Thyroid gland (tissue), 4 donors: ENCODE results near the gene APP. TPM values are rescaled to one million over a fixed set of nuclear protein-coding genes. Genes with fewer than 3 reads are reported as not detected.
A peak's percentile ranks its signal among the peaks of the same experiment; 100 is the strongest.

Source experiments
- DNase-seq, 2 donors: peaks; one replicate each; pipeline ENCODE4 v3.0.0-alpha.2; 2019
- H3K27ac ChIP-seq, 3 donors: fragments of 200-600 bp; sonication (generic); 1 replicate in 2 of 3; 2 replicates in 1 of 3; pipeline ENCODE4 v1.5.1; 2016 to 2019; ENCODE audit warnings: mild to moderate bottlenecking in 1 of 3, moderate library complexity in 1 of 3
- H3K27me3 ChIP-seq: fragments of 200-600 bp; sonication (generic); one replicate; pipeline ENCODE4 v1.5.1; 2019
- H3K36me3 ChIP-seq, 2 donors: fragments of 200-600 bp; sonication (generic); one replicate each; pipeline ENCODE4 v1.5.1; 2016 to 2019
- H3K4me1 ChIP-seq, 2 donors: fragments of 200-600 bp; sonication (generic); one replicate each; pipeline ENCODE4 v1.5.1; 2017 to 2019
- H3K4me3 ChIP-seq, 3 donors: fragments of 200-600 bp; sonication (generic); replicated peaks in 1 of 3; 1 replicate in 2 of 3; 2 replicates in 1 of 3; pipeline ENCODE4 v1.5.1; 2016; ENCODE audit warnings: mild to moderate bottlenecking in 1 of 3
- H3K9me3 ChIP-seq: fragments of 200-600 bp; sonication (generic); one replicate; pipeline ENCODE4 v1.5.1; 2017
- CTCF ChIP-seq, 6 experiments: fragments of 200-600 bp in 3 of 6; fragments of 450-650 bp in 3 of 6; sonication (generic) in 3 of 6; IDR thresholded peaks; one replicate each; pipeline ENCODE4 v1.5.1; 2016 to 2019; ENCODE audit warnings: antibody characterized with exemption in 6 of 6, mild to moderate bottlenecking in 2 of 6, inconsistent platforms in 1 of 6, moderate library complexity in 1 of 6
- POLR2A ChIP-seq, 2 donors: fragments of 450-650 bp; IDR thresholded peaks; one replicate each; pipeline ENCODE4 v1.6.1; 2017; ENCODE audit warnings: antibody characterized with exemption in 2 of 2, mild to moderate bottlenecking in 2 of 2, moderate library complexity in 1 of 2
- WGBS, 2 donors: methylation state at CpG; one replicate each; pipeline ENCODE4 v1.1.5; 2017; 5-methylcytosine and 5-hydroxymethylcytosine counted together
- intact Hi-C: fragments of 100-400 bp; cut with DNase I; formaldehyde crosslinking; loops from one replicate; pipeline ENCODE4 v1.15.1; 2023
- total RNA-seq, 4 donors: library from RNA; depleted of rRNA; stranded (reverse); fragments of >200 nt; gene quantifications; one replicate each; pipeline ENCODE4 v1.2.3, GENCODE V29; 2016

The APP gene
- total RNA-seq, 4 donors from 2014 or later = 513 to 716 (median 676) TPM

GRCh38 chr21:26079366-26079765, 91.2 kb downstream of the APP start:
- 87 to 97% methylated on average over 4 of the region's 4 CpGs for WGBS, 2 donors
- intact Hi-C loops = no loop called here
- no peak overlapping the region for H3K4me3 ChIP-seq
- H3K9me3 ChIP-seq = no peaks in the 10 kb centered on the region
- H3K4me1 ChIP-seq = peaks cover 0 to 14% of the 10 kb centered on the region in 2 donors
- no peaks in the 10 kb centered on the region for H3K36me3 ChIP-seq
- no peak for DNase-seq
- H3K27me3 ChIP-seq = no peaks in the 10 kb centered on the region
- no peak overlapping the region for H3K27ac ChIP-seq
- TF ChIP-seq CTCF (IDR thresholded peaks at IDR 0.05) (no peak), POLR2A (IDR thresholded peaks at IDR 0.05) (no peak)

- Histone ChIP-seq H3K4me3 (no peak overlapping the region), H3K4me1 (peaks cover 0 to under 1% of the 10 kb centered on the region in 2 donors), H3K36me3 (no peaks in the 10 kb centered on the region), H3K9me3 (no peaks in the 10 kb centered on the region), H3K27ac (no peak overlapping the region), H3K27me3 (no peaks in the 10 kb centered on the region)
- TF ChIP-seq CTCF (IDR thresholded peaks at IDR 0.05) (no peak), POLR2A (IDR thresholded peaks at IDR 0.05) (no peak)
- no peak for DNase-seq
- 91 to 94% methylated on average over 7 of the region's 7 CpGs for WGBS, 2 donors
- intact Hi-C loops = no loop called here
Observed at GRCh38 chr21:26077521-26077920, 93.0 kb downstream of the APP start.

GRCh38 chr21:26072666-26073615, 97.6 kb downstream of the APP start:
- Histone ChIP-seq H3K27me3 (no peaks in the 10 kb centered on the region), H3K4me3 (no peak overlapping the region), H3K36me3 (no peaks in the 10 kb centered on the region), H3K27ac (no peak overlapping the region), H3K9me3 (no peaks in the 10 kb centered on the region), H3K4me1 (peaks cover 37 to 43% of the 10 kb centered on the region in 2 donors)
- WGBS, 2 donors = 96% methylated on average over 9 of the region's 9 CpGs
- TF ChIP-seq CTCF (IDR thresholded peaks at IDR 0.05) (no peak), POLR2A (IDR thresholded peaks at IDR 0.05) (no peak)
- DNase-seq = no peak
- intact Hi-C loops = no loop called here

- Histone ChIP-seq H3K4me1 (peaks cover 38 to 45% of the 10 kb centered on the region in 2 donors), H3K36me3 (no peaks in the 10 kb centered on the region), H3K27ac (peak overlapping the region; percentile 45 to 78 (median 66)), H3K27me3 (no peaks in the 10 kb centered on the region), H3K4me3 (no peak overlapping the region), H3K9me3 (no peaks in the 10 kb centered on the region)
- intact Hi-C loops = no loop called here
- 9% methylated on average over 8 of the region's 8 CpGs for WGBS, 2 donors
- DNase-seq = peak; percentile 60 to 66
- no peak for TF ChIP-seq CTCF (IDR thresholded peaks at IDR 0.05)
- no peak for TF ChIP-seq POLR2A (IDR thresholded peaks at IDR 0.05)
Observed at GRCh38 chr21:26070822-26071425, 99.6 kb downstream of the APP start.

GRCh38 chr21:26070121-26070520, 100.4 kb downstream of the APP start:
- Histone ChIP-seq H3K36me3 (no peaks in the 10 kb centered on the region), H3K9me3 (no peaks in the 10 kb centered on the region), H3K4me3 (no peak overlapping the region), H3K4me1 (peaks cover 38 to 45% of the 10 kb centered on the region in 2 donors), H3K27ac (no peak overlapping the region), H3K27me3 (no peaks in the 10 kb centered on the region)
- TF ChIP-seq CTCF (IDR thresholded peaks at IDR 0.05) (no peak), POLR2A (IDR thresholded peaks at IDR 0.05) (no peak)
- intact Hi-C loops = no loop called here
- DNase-seq = no peak
- 83 to 85% methylated on average over 2 of the region's 2 CpGs for WGBS, 2 donors
